GM12878 (cell line): ENCODE results near the gene ROBO1. TPM values are rescaled to one million over a fixed set of nuclear protein-coding genes. Genes with fewer than 3 reads are reported as not detected.

Experiments used
- ATAC-seq: fragments of 200-7000 bp; cut with Tn5 transposase; 3 replicates; pipeline ENCODE4 v1.9.1; 2020; ENCODE audit warnings: mild to moderate bottlenecking, moderate library complexity
- BruUV-seq: library from RNA; stranded (reverse); fragments of 400-500 nt; replicated peaks from 2 replicates; lab custom pipeline; 2021; lab: Mats Ljungman, UMichigan
- CTCF ChIA-PET: fragments of 300-600 bp; sonication (Branson Sonifier 250); formaldehyde crosslinking; extraction: SDS; loops from one replicate; lab custom pipeline; 2021; ENCODE audit warnings: inconsistent platforms; lab: Yijun Ruan, JAX
- POLR2A ChIA-PET: fragments of 350-600 bp; formaldehyde crosslinking; extraction: SDS; loops from one replicate; lab custom pipeline; 2021; ENCODE audit warnings: inconsistent platforms; lab: Charles Lee
- RAD21 ChIA-PET: fragments of 300-600 bp; sonication (Branson Sonifier 250); formaldehyde crosslinking; loops from one replicate; lab custom pipeline; 2023; ENCODE audit warnings: antibody characterized with exemption; ENCODE audit not compliant: unreplicated experiment; lab: Charles Lee
- SMC1A ChIA-PET: fragments of 300-600 bp; sonication (Branson Sonifier 250); formaldehyde crosslinking; loops from one replicate; lab custom pipeline; 2023; ENCODE audit not compliant: unreplicated experiment, uncharacterized antibody; lab: Charles Lee
- DNase-seq: peaks from one replicate; pipeline ENCODE4 v3.0.0-alpha.2; 2011; ENCODE audit warnings: low read depth, low spot score
- FAIRE-seq: peaks from 3 replicates; lab custom pipeline; 2011; peaks lifted over from hg19 to GRCh38; lab: Jason Lieb, UNC
- H2AFZ ChIP-seq: 2 replicates; pipeline ENCODE4 v1.6.0; 2011; ENCODE audit warnings: low read depth, low read length, control low read depth; ENCODE audit not compliant: control insufficient read depth
- H3K27ac ChIP-seq: 2 replicates; pipeline ENCODE4 v1.5.1; 2011; ENCODE audit warnings: control low read depth; ENCODE audit not compliant: control insufficient read depth, insufficient read depth
- H3K27me3 ChIP-seq, 2 experiments: replicated peaks in 1 of 2; 2 replicates each; pipeline versions ENCODE4 v1.6.0 to v1.6.1; 2011; ENCODE audit warnings: low read length in 1 of 2; ENCODE audit not compliant: control insufficient read depth in 2 of 2, insufficient read depth in 2 of 2
- H3K36me3 ChIP-seq, 2 experiments: 2 replicates each; pipeline ENCODE4 v1.5.1; 2011; ENCODE audit warnings: low read length in 1 of 2; ENCODE audit not compliant: control insufficient read depth in 2 of 2, insufficient read depth in 2 of 2
- H3K4me1 ChIP-seq: 2 replicates; pipeline ENCODE4 v1.6.1; 2011; ENCODE audit warnings: mild to moderate bottlenecking, low read length, moderate library complexity, mixed read lengths; ENCODE audit not compliant: control insufficient read depth, insufficient read depth
- H3K4me2 ChIP-seq: 2 replicates; pipeline ENCODE4 v1.6.0; 2011; ENCODE audit warnings: control low read depth; ENCODE audit not compliant: control insufficient read depth, insufficient read depth
- H3K4me3 ChIP-seq: fragments of 200-600 bp; sonication (generic); 2 replicates; pipeline ENCODE4 v1.5.1; 2016
- H3K79me2 ChIP-seq: 2 replicates; pipeline ENCODE4 v1.6.0; 2011; ENCODE audit warnings: low read length; ENCODE audit not compliant: control insufficient read depth, insufficient read depth
- H3K9ac ChIP-seq: 2 replicates; pipeline ENCODE4 v1.8.0; 2011; ENCODE audit warnings: low read length, control low read depth, mixed read lengths; ENCODE audit not compliant: control insufficient read depth, insufficient read depth
- H3K9me3 ChIP-seq: replicated peaks from 3 replicates; pipeline ENCODE4 v1.5.1; 2011; ENCODE audit warnings: mild to moderate bottlenecking, low read length; ENCODE audit not compliant: control insufficient read depth, insufficient read depth
- H4K20me1 ChIP-seq: 2 replicates; pipeline ENCODE4 v1.6.0; 2011; ENCODE audit not compliant: control insufficient read depth, insufficient read depth
- CHD2 ChIP-seq: IDR thresholded peaks from 2 replicates; pipeline ENCODE4 v1.6.1; 2011; ENCODE audit warnings: low read depth, low read length, improper control_type of control experiment, borderline replicate concordance
- GATAD2B ChIP-seq: fragments of 450-650 bp; conservative IDR thresholded peaks from 2 replicates; pipeline ENCODE4 v1.6.1; 2017; ENCODE audit warnings: low read depth, mild to moderate bottlenecking, moderate library complexity
- HDAC2 ChIP-seq: fragments of 200-600 bp; sonication (generic); IDR thresholded peaks from 2 replicates; pipeline ENCODE4 v1.6.1; 2017
- HDGF ChIP-seq: fragments of 450-650 bp; IDR thresholded peaks from 2 replicates; pipeline ENCODE4 v1.6.1; 2016; ENCODE audit warnings: antibody characterized with exemption
- MTA2 ChIP-seq: fragments of 450-650 bp; IDR thresholded peaks from 2 replicates; pipeline ENCODE4 v1.6.1; 2016; ENCODE audit warnings: low read depth, mild to moderate bottlenecking, moderate library complexity
- NR2F1 ChIP-seq: fragments of 450-650 bp; conservative IDR thresholded peaks from 2 replicates; pipeline ENCODE4 v1.6.1; 2017; ENCODE audit warnings: mild to moderate bottlenecking
- SMC3 ChIP-seq: IDR thresholded peaks from 2 replicates; pipeline ENCODE4 v1.6.1; 2011; ENCODE audit warnings: low read length, improper control_type of control experiment, borderline replicate concordance
- WGBS: methylation state at CpG from one replicate; pipeline ENCODE4 v1.1.6; 2016; ENCODE audit warnings: low lambda C conversion rate; ENCODE audit not compliant: insufficient replicate concordance, insufficient coverage; ENCODE audit errors: missing lambda C conversion rate; 5-methylcytosine and 5-hydroxymethylcytosine counted together
- in situ Hi-C: fragments of 300-500 bp; cut with MboI; formaldehyde crosslinking; loops from 9 replicates; pipeline ENCODE4 v1.14.3; 2018; ENCODE audit warnings: mixed read lengths
- intact Hi-C: fragments of 100-400 bp; cut with micrococcal nuclease; formaldehyde crosslinking; loops from one replicate; pipeline ENCODE4 v1.14.2; 2022; ENCODE audit not compliant: unreplicated experiment
- polyA plus RNA-seq, 11 experiments: library from polyadenylated mRNA; depleted of rRNA in 4 of 11; unstranded in 6 of 11; stranded (reverse) in 5 of 11; fragments of >200 nt; fragmentation: Nextera tagmentation in 4 of 11; fragmentation: Illumina TruSeq in 1 of 11; extraction: Ambion mirVana in 4 of 11; extraction: Trizol in 1 of 11; gene quantifications; 1 replicate in 1 of 11; 2 replicates in 10 of 11; pipeline versions ENCODE4 v1.2.1 to v1.2.3, GENCODE V29; 2011 to 2016; ENCODE audit warnings: inconsistent platforms in 2 of 11, missing spikeins in 2 of 11, low read depth in 1 of 11
- total RNA-seq, 4 experiments: library from RNA; depleted of rRNA in 3 of 4; stranded (reverse); fragments of >200 nt in 3 of 4; fragmentation: Illumina TruSeq in 1 of 4; extraction: Trizol in 1 of 4; gene quantifications; 2 replicates each; pipeline versions ENCODE4 v1.2.1 to v1.2.3, GENCODE V29; 2013 to 2021
- TF ChIP-seq, protein P1 (sequence below): fragments of 450-650 bp; IDR thresholded peaks from 2 replicates; pipeline ENCODE4 v1.6.1; 2017; ENCODE audit warnings: mild to moderate bottlenecking

ROBO1 gene
- total and polyA plus RNA-seq, 10 of the 15 experiments (the other 5 are each of a cell fraction or from before 2014, with no cell fraction given), result 0.29 to 46.5 (median 1.2) TPM

- no peak overlapping the region for H2AFZ ChIP-seq
- no peak overlapping the region for H3K27ac ChIP-seq
- no peaks in the 10 kb centered on the region for H3K36me3 ChIP-seq
- H3K4me2 ChIP-seq, result no peak overlapping the region
- TF ChIP-seq NR2F1 (no peak), GATAD2B (no peak)
- no peaks in the 10 kb centered on the region for H3K27me3 ChIP-seq
- ChIA-PET SMC1A (interaction anchor here (1.3 to 2.0 kb wide), 8 partner anchors 9 to 194 kb away, joined by 3 to 7 read pairs (median 6); no protein-coding TSS in a partner anchor), RAD21 (interaction anchor here (0.7 to 1.2 kb wide), 6 partner anchors 10 to 225 kb away, joined by 3 to 11 read pairs (median 3); no protein-coding TSS in a partner anchor), POLR2A (no interaction called here), CTCF (interaction anchor here (1.2 kb wide), 1 partner anchor 11 kb away, joined by 3 read pairs; no protein-coding TSS in a partner anchor)
- H3K9me3 ChIP-seq, result no peaks in the 10 kb centered on the region
- in situ Hi-C loops, result no loop called here
- no peaks in the 10 kb centered on the region for H3K4me1 ChIP-seq
- FAIRE-seq, result no peak
- WGBS, result 0% methylated on average over 1 of the region's 1 CpG
- intact Hi-C loops, result no loop called here
- H4K20me1 ChIP-seq, result no peaks in the 10 kb centered on the region
- DNase-seq, result no peak
- H3K9ac ChIP-seq, result no peak overlapping the region
- no peaks in the 10 kb centered on the region for H3K79me2 ChIP-seq
- BruUV-seq, result no TSS peak
- H3K4me3 ChIP-seq, result no peak overlapping the region
- no peak for ATAC-seq
Measured at GRCh38 chr3:78794431-78794830, 973.4 kb downstream of the ROBO1 start.

DNA sequence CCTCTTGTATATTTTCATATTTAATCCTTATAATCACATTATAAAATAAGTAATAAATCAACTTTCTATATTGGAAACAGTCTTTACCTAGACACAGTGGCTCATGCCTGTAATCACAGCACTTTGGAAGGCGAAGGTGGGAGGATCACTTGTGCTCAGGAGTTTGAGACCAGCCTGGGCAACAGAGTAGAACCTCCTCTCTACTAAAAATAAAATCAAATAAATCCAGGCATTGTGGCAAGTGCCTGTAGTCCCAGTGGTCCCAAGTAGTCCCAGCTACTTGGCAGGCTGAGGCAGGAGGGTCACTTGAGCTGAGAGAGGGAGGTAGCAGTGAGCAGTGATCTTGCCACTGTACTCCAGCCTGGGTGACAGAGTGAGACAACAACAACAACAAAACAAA lies 975.1 kb downstream of the ROBO1 start:
- Histone ChIP-seq H4K20me1 (no peaks in the 10 kb centered on the region), H3K27ac (no peak overlapping the region), H3K79me2 (no peaks in the 10 kb centered on the region), H3K4me1 (no peaks in the 10 kb centered on the region), H3K27me3 (no peaks in the 10 kb centered on the region), H3K4me3 (no peak overlapping the region), H3K9ac (no peak overlapping the region), H2AFZ (no peak overlapping the region), H3K4me2 (no peak overlapping the region), H3K36me3 (no peaks in the 10 kb centered on the region), H3K9me3 (no peaks in the 10 kb centered on the region)
- ChIA-PET RAD21 (interaction anchor here (1.1 to 2.4 kb wide), 4 partner anchors 9 to 239 kb away, joined by 3 to 6 read pairs (median 4); no protein-coding TSS in a partner anchor), SMC1A (interaction anchor here (1.2 to 4.8 kb wide), 7 partner anchors 12 to 79 kb away, joined by 3 to 28 read pairs (median 6); no protein-coding TSS in a partner anchor), CTCF (interaction anchor here (1.7 to 2.5 kb wide), 3 partner anchors 9 to 185 kb away, joined by 7 read pairs; no protein-coding TSS in a partner anchor), POLR2A (no interaction called here)
- FAIRE-seq (no peak), ATAC-seq (no peak; the same call in 2 of the 3 replicates), DNase-seq (no peak)
- BruUV-seq, result no TSS peak
- WGBS, result 40% methylated on average over 1 of the region's 1 CpG
- TF ChIP-seq HDAC2 (no peak), MTA2 (no peak), SMC3 (no peak), CHD2 (no peak), HDGF (no peak)
- TF ChIP-seq, protein P1, sequence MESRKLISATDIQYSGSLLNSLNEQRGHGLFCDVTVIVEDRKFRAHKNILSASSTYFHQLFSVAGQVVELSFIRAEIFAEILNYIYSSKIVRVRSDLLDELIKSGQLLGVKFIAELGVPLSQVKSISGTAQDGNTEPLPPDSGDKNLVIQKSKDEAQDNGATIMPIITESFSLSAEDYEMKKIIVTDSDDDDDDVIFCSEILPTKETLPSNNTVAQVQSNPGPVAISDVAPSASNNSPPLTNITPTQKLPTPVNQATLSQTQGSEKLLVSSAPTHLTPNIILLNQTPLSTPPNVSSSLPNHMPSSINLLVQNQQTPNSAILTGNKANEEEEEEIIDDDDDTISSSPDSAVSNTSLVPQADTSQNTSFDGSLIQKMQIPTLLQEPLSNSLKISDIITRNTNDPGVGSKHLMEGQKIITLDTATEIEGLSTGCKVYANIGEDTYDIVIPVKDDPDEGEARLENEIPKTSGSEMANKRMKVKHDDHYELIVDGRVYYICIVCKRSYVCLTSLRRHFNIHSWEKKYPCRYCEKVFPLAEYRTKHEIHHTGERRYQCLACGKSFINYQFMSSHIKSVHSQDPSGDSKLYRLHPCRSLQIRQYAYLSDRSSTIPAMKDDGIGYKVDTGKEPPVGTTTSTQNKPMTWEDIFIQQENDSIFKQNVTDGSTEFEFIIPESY, result no peak
- intact Hi-C loops (no loop called here), in situ Hi-C loops (no loop called here)
